Measurements from ENCODE around the gene OGDH. TPM values are rescaled to one million over a fixed set of nuclear protein-coding genes. Genes with fewer than 3 reads are reported as not detected.

Gene OGDH
- total and polyA plus RNA-seq, 4 experiments from 2014 or later, result 42.2 to 126 (median 88.8) TPM

- ChIA-PET POLR2A (ENCODE audit: partially characterized antibody) (interaction anchor here (0.8 to 29.4 kb wide), 5 partner anchors 5 to 125 kb away, joined by 3 to 1226 read pairs (median 5); partner anchors contain the start of gene OGDH), CTCF (ENCODE audit: partially characterized antibody) (interaction anchor here (1.0 to 3.4 kb wide), 3 partner anchors 10 to 18 kb away, joined by 8 to 17 read pairs (median 15); partner anchors contain the start of gene OGDH)
- no peaks in the 10 kb centered on the region for H3K27me3 Mint-ChIP-seq
- Histone ChIP-seq H3K27me3 (ENCODE audit: insufficient read depth, low read length) (no peaks in the 10 kb centered on the region), H3K4me1 (ENCODE audit: insufficient read depth, low read length) (peaks cover 88% of the 10 kb centered on the region), H3K27ac (ENCODE audit: low read depth, low read length) (peak overlapping the region; percentile 74), H3K36me3 (ENCODE audit: insufficient read depth, low read length) (peaks cover 20% of the 10 kb centered on the region), H3K9me3 (ENCODE audit: control insufficient read depth in 1 of 2, low read length in 2 of 2) (no peaks in the 10 kb centered on the region), H3K4me3 (ENCODE audit: low read length in 2 of 2) (peak overlapping the region; percentile 36 to 50)
- H3K27ac Mint-ChIP-seq, result peak overlapping the region; percentile 91 to 99 (median 96)
- peaks cover 60 to 90% (median 77%) of the 10 kb centered on the region in 4 donors for H3K4me1 Mint-ChIP-seq
- H3K9me3 Mint-ChIP-seq, result no peaks in the 10 kb centered on the region
- DNase-seq, result no peak
- intact Hi-C loops (cut with micrococcal nuclease), result no loop called here
- peak overlapping the region; percentile 71 to 95 (median 84) for H3K4me3 Mint-ChIP-seq
- H3K36me3 Mint-ChIP-seq, result peaks cover 25 to 48% of the 10 kb centered on the region in 2 donors
Observed at GRCh38 chr7:44624318-44624717, 17.9 kb downstream of the OGDH start.

- Mint-ChIP-seq H3K27ac (peak overlapping the region; percentile 91 to 99 (median 96)), H3K4me1 (peaks cover 64 to 90% (median 76%) of the 10 kb centered on the region in 4 donors), H3K36me3 (peaks cover 29 to 49% of the 10 kb centered on the region in 2 donors), H3K9me3 (peaks cover 0 to under 1% (median 0%) of the 10 kb centered on the region in 8 donors), H3K27me3 (no peaks in the 10 kb centered on the region), H3K4me3 (peak overlapping the region; percentile 63 to 95 (median 80))
- Histone ChIP-seq H3K27me3 (ENCODE audit: insufficient read depth, low read length) (no peaks in the 10 kb centered on the region), H3K4me3 (ENCODE audit: low read length in 2 of 2) (peak overlapping the region in 1 of 2 donors; percentile 20), H3K4me1 (ENCODE audit: insufficient read depth, low read length) (peaks cover 89% of the 10 kb centered on the region), H3K27ac (ENCODE audit: low read depth, low read length) (peak overlapping the region; percentile 74), H3K9me3 (ENCODE audit: control insufficient read depth in 1 of 2, low read length in 2 of 2) (no peaks in the 10 kb centered on the region), H3K36me3 (ENCODE audit: insufficient read depth, low read length) (peaks cover 20% of the 10 kb centered on the region)
- DNase-seq, result no peak
- intact Hi-C loops (cut with micrococcal nuclease), result no loop called here
- POLR2A ChIA-PET (ENCODE audit: partially characterized antibody), result interaction anchor here (0.5 to 29.4 kb wide), 5 partner anchors 3 to 123 kb away, joined by 3 to 1226 read pairs (median 4); partner anchors contain the start of gene OGDH
- CTCF ChIA-PET (ENCODE audit: partially characterized antibody), result interaction anchor here (1.0 to 3.4 kb wide), 3 partner anchors 8 to 14 kb away, joined by 3 to 17 read pairs (median 15); no protein-coding TSS in a partner anchor
Observed at GRCh38 chr7:44625526-44626471, 19.4 kb downstream of the OGDH start.

GRCh38 chr7:44626620-44627019 lies 20.2 kb downstream of the OGDH start:
- H3K4me3 Mint-ChIP-seq, result peak overlapping the region; percentile 23 to 95 (median 72)
- CTCF ChIA-PET (ENCODE audit: partially characterized antibody), result interaction anchor here (3.3 to 3.4 kb wide), 2 partner anchors 8 to 13 kb away, joined by 15 to 17 read pairs; no protein-coding TSS in a partner anchor

GRCh38 chr7:44629829-44630522 lies 23.5 kb downstream of the OGDH start:
- H3K4me1 Mint-ChIP-seq, result peaks cover 62 to 89% (median 74%) of the 10 kb centered on the region in 4 donors
- ChIA-PET CTCF (ENCODE audit: partially characterized antibody) (interaction anchor here (0.6 to 4.8 kb wide), 5 partner anchors 9 to 217 kb away, joined by 3 to 44 read pairs (median 9); no protein-coding TSS in a partner anchor), POLR2A (ENCODE audit: partially characterized antibody) (interaction anchor here (1.2 to 29.4 kb wide), 13 partner anchors 1 to 256 kb away, joined by 3 to 1226 read pairs (median 9); partner anchors contain the start of genes DDX56, H2AZ2, OGDH and PURB)
- peaks cover 27 to 34% of the 10 kb centered on the region in 2 donors for H3K36me3 Mint-ChIP-seq
- peaks cover 89% of the 10 kb centered on the region for H3K4me1 ChIP-seq (ENCODE audit: insufficient read depth, low read length)
- H3K36me3 ChIP-seq (ENCODE audit: insufficient read depth, low read length), result peaks cover 12% of the 10 kb centered on the region
- H3K9me3 Mint-ChIP-seq, result peaks cover 0 to 2% (median 0%) of the 10 kb centered on the region in 8 donors
- DNase-seq, result no peak
- no peaks in the 10 kb centered on the region for H3K27me3 ChIP-seq (ENCODE audit: insufficient read depth, low read length)
- H3K27me3 Mint-ChIP-seq, result no peaks in the 10 kb centered on the region
- peak overlapping the region; percentile 96 for H3K27ac ChIP-seq (ENCODE audit: low read depth, low read length)
- no peaks in the 10 kb centered on the region for H3K9me3 ChIP-seq (ENCODE audit: control insufficient read depth in 1 of 2, low read length in 2 of 2)
- peak overlapping the region in 7 of 8 donors; percentile 32 to 91 (median 58) for H3K4me3 Mint-ChIP-seq
- intact Hi-C loops (cut with micrococcal nuclease), result loop anchor here (5.0 kb wide), 1 partner anchor 52 kb away; no protein-coding TSS in a partner anchor
- H3K4me3 ChIP-seq (ENCODE audit: low read length in 2 of 2), result no peak overlapping the region
- peak overlapping the region; percentile 97 to 100 (median 100) for H3K27ac Mint-ChIP-seq

More at GRCh38 chr7:44626620-44627019, 20.2 kb downstream of the OGDH start:
- Mint-ChIP-seq H3K4me1 (peaks cover 68 to 90% (median 77%) of the 10 kb centered on the region in 4 donors), H3K27me3 (no peaks in the 10 kb centered on the region), H3K27ac (peak overlapping the region; percentile 91 to 99 (median 96)), H3K9me3 (peaks cover 0 to 2% (median 0%) of the 10 kb centered on the region in 8 donors), H3K36me3 (peaks cover 30 to 42% of the 10 kb centered on the region in 2 donors)
- H3K27ac ChIP-seq (ENCODE audit: low read depth, low read length), result peak overlapping the region; percentile 74
- DNase-seq, result no peak
- POLR2A ChIA-PET (ENCODE audit: partially characterized antibody), result interaction anchor here (28.5 to 29.4 kb wide), 2 partner anchors 2 to 11 kb away, joined by 1226 read pairs; partner anchors contain the start of gene OGDH
- H3K4me3 ChIP-seq (ENCODE audit: low read length in 2 of 2), result no peak overlapping the region
- intact Hi-C loops (cut with micrococcal nuclease), result no loop called here
- H3K4me1 ChIP-seq (ENCODE audit: insufficient read depth, low read length), result peaks cover 89% of the 10 kb centered on the region
- H3K9me3 ChIP-seq (ENCODE audit: control insufficient read depth in 1 of 2, low read length in 2 of 2), result no peaks in the 10 kb centered on the region
- peaks cover 20% of the 10 kb centered on the region for H3K36me3 ChIP-seq (ENCODE audit: insufficient read depth, low read length)
- H3K27me3 ChIP-seq (ENCODE audit: insufficient read depth, low read length), result no peaks in the 10 kb centered on the region

GRCh38 chr7:44630792-44631457 lies 24.5 kb downstream of the OGDH start:
- Histone ChIP-seq H3K27ac (ENCODE audit: low read depth, low read length) (peak overlapping the region; percentile 96), H3K27me3 (ENCODE audit: insufficient read depth, low read length) (no peaks in the 10 kb centered on the region), H3K9me3 (ENCODE audit: control insufficient read depth in 1 of 2, low read length in 2 of 2) (no peaks in the 10 kb centered on the region), H3K36me3 (ENCODE audit: insufficient read depth, low read length) (peaks cover 5% of the 10 kb centered on the region), H3K4me1 (ENCODE audit: insufficient read depth, low read length) (peaks cover 89% of the 10 kb centered on the region), H3K4me3 (ENCODE audit: low read length in 2 of 2) (peak overlapping the region; percentile 27 to 35)
- Mint-ChIP-seq H3K4me3 (peak overlapping the region; percentile 58 to 91 (median 78)), H3K27me3 (no peaks in the 10 kb centered on the region), H3K4me1 (peaks cover 61 to 89% (median 73%) of the 10 kb centered on the region in 4 donors), H3K9me3 (peaks cover 0 to 2% (median 0%) of the 10 kb centered on the region in 8 donors), H3K27ac (peak overlapping the region; percentile 97 to 100 (median 100)), H3K36me3 (peaks cover 20 to 26% of the 10 kb centered on the region in 2 donors)
- DNase-seq, result peak in 2 of 5 donors; percentile 59 to 75
- ChIA-PET CTCF (ENCODE audit: partially characterized antibody) (interaction anchor here (0.6 to 4.8 kb wide), 11 partner anchors 10 to 217 kb away, joined by 3 to 44 read pairs (median 4); no protein-coding TSS in a partner anchor), POLR2A (ENCODE audit: partially characterized antibody) (interaction anchor here (0.5 to 29.4 kb wide), 20 partner anchors 9 to 397 kb away, joined by 3 to 1226 read pairs (median 5); partner anchors contain the start of genes CCM2, DDX56, H2AZ2 and OGDH)
- intact Hi-C loops (cut with micrococcal nuclease), result loop anchor here (1.0 to 5.0 kb wide), 4 partner anchors 8 to 51 kb away; partner anchors contain the start of gene OGDH
